Transverse colon (tissue), 3 donors: ENCODE data around the gene PPP1R3D.
"Not testable (repeated sequence)": the region's sequence is repeated elsewhere in the genome, so short reads cannot be mapped to it uniquely, and the experiment has no call there.

ENCODE experiments used
- EP300 ChIP-seq: sonication (generic); formaldehyde crosslinking; IDR thresholded peaks from one replicate; pipeline ENCODE4 v1.6.1; 2017; ENCODE audit warnings: antibody characterized with exemption, low read depth
- POLR2A ChIP-seq: fragments of 450-650 bp; IDR thresholded peaks from one replicate; pipeline ENCODE4 v1.6.1; 2016; ENCODE audit warnings: antibody characterized with exemption, mild to moderate bottlenecking, moderate library complexity
- TF ChIP-seq, protein P1 (sequence below), 5 experiments: fragments of 200-600 bp in 3 of 5; fragments of 450-650 bp in 2 of 5; sonication (generic) in 3 of 5; IDR thresholded peaks; 1 replicate in 2 of 5; 2 replicates in 3 of 5; pipeline ENCODE4 v1.5.1; 2016 to 2017; ENCODE audit warnings: antibody characterized with exemption in 5 of 5, inconsistent platforms in 3 of 5, mild to moderate bottlenecking in 2 of 5, moderate library complexity in 1 of 5

GRCh38 chr20:59890035-59890434, 50.1 kb downstream of the PPP1R3D start:
- TF ChIP-seq, protein P1, sequence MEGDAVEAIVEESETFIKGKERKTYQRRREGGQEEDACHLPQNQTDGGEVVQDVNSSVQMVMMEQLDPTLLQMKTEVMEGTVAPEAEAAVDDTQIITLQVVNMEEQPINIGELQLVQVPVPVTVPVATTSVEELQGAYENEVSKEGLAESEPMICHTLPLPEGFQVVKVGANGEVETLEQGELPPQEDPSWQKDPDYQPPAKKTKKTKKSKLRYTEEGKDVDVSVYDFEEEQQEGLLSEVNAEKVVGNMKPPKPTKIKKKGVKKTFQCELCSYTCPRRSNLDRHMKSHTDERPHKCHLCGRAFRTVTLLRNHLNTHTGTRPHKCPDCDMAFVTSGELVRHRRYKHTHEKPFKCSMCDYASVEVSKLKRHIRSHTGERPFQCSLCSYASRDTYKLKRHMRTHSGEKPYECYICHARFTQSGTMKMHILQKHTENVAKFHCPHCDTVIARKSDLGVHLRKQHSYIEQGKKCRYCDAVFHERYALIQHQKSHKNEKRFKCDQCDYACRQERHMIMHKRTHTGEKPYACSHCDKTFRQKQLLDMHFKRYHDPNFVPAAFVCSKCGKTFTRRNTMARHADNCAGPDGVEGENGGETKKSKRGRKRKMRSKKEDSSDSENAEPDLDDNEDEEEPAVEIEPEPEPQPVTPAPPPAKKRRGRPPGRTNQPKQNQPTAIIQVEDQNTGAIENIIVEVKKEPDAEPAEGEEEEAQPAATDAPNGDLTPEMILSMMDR (IDR thresholded peaks at IDR 0.05), result not testable (repeated sequence)
- TF ChIP-seq POLR2A, EP300: not testable (repeated sequence)
